Gastroesophageal sphincter (tissue), 4 donors: ENCODE results near the gene IL17RD. TPM values are rescaled to one million over a fixed set of nuclear protein-coding genes. Genes with fewer than 3 reads are reported as not detected.

Source experiments
- ATAC-seq: fragments of 150-250 bp; one replicate; pipeline ENCODE4 v1.9.1; 2016; ENCODE audit warnings: mild to moderate bottlenecking, moderate library complexity
- H3K27ac ChIP-seq, 4 donors: fragments of 200-600 bp; sonication (generic) in 3 of 4; 1 replicate in 3 of 4; 2 replicates in 1 of 4; pipeline ENCODE4 v1.5.1; 2016 to 2019
- H3K27me3 ChIP-seq: fragments of 200-600 bp; sonication (generic); one replicate; pipeline ENCODE4 v1.5.1; 2019
- H3K36me3 ChIP-seq, 2 donors: fragments of 200-600 bp; sonication (generic); one replicate each; pipeline ENCODE4 v1.5.1; 2019; ENCODE audit warnings: control low read depth in 1 of 2
- H3K4me1 ChIP-seq, 3 donors: fragments of 200-600 bp; sonication (generic); 1 replicate in 2 of 3; 2 replicates in 1 of 3; pipeline ENCODE4 v1.5.1; 2016 to 2019; ENCODE audit warnings: control low read depth in 2 of 3
- H3K4me3 ChIP-seq, 2 donors: fragments of 200-600 bp; sonication (generic); one replicate each; pipeline ENCODE4 v1.5.1; 2019; ENCODE audit warnings: mild to moderate bottlenecking in 1 of 2, moderate library complexity in 1 of 2
- H3K9me3 ChIP-seq, 3 donors: fragments of 200-600 bp; sonication (generic); one replicate each; pipeline ENCODE4 v1.5.1; 2017 to 2019; ENCODE audit warnings: control low read depth in 2 of 3
- EP300 ChIP-seq: sonication (generic); formaldehyde crosslinking; IDR thresholded peaks from one replicate; pipeline ENCODE4 v1.6.1; 2017; ENCODE audit warnings: antibody characterized with exemption, mild to moderate bottlenecking
- POLR2A ChIP-seq, 2 donors: fragments of 450-650 bp; IDR thresholded peaks; one replicate each; pipeline ENCODE4 v1.6.1; 2017; ENCODE audit warnings: antibody characterized with exemption in 2 of 2, mild to moderate bottlenecking in 2 of 2, moderate library complexity in 1 of 2
- POLR2AphosphoS5 ChIP-seq: sonication (generic); formaldehyde crosslinking; IDR thresholded peaks from one replicate; pipeline ENCODE4 v1.6.1; 2017; ENCODE audit warnings: antibody characterized with exemption
- whole genome bisulfite sequencing, 2 donors: methylation state at CpG; one replicate each; pipeline ENCODE4 v1.1.5; 2018; ENCODE audit warnings: low coverage in 1 of 2; 5-methylcytosine and 5-hydroxymethylcytosine counted together
- total RNA-seq, 4 donors: library from RNA; depleted of rRNA; stranded (reverse); fragments of >200 nt; gene quantifications; one replicate each; pipeline ENCODE4 v1.1.0, GENCODE V29; 2016
- TF ChIP-seq, protein P1 (sequence below), 4 experiments: fragments of 200-600 bp in 2 of 4; fragments of 450-650 bp in 2 of 4; sonication (generic) in 1 of 4; IDR thresholded peaks; one replicate each; pipeline ENCODE4 v1.5.1; 2017 to 2019; ENCODE audit warnings: antibody characterized with exemption in 4 of 4, mild to moderate bottlenecking in 2 of 4, moderate library complexity in 2 of 4

The IL17RD gene
- total RNA-seq, 4 donors from 2014 or later = 4.5 to 15.9 (median 8.7) TPM

DNA sequence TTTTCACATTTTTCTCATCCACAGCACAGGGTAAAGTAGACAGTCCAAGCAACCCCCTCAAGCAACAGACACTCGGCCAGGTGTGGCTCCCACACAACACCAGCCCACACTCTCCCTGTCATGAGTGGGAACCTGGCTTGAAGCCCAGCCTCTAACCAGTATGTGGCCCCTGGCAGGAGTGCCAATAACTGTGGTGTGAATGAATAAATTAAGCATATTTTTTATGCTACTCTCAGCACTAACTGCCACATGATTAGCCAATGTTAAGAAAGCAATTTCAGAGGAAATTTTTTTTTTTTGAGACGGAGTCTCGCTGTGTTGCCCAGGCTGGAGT lies 9.9 kb downstream of the IL17RD start:
- peaks cover 0 to 52% (median 11%) of the 10 kb centered on the region in 3 donors for H3K4me1 ChIP-seq
- ATAC-seq = no peak
- no peaks in the 10 kb centered on the region for H3K27me3 ChIP-seq
- no peak overlapping the region for H3K4me3 ChIP-seq
- TF ChIP-seq POLR2AphosphoS5 (no peak), EP300 (no peak), POLR2A (IDR thresholded peaks at IDR 0.05) (no peak)
- TF ChIP-seq, protein P1, sequence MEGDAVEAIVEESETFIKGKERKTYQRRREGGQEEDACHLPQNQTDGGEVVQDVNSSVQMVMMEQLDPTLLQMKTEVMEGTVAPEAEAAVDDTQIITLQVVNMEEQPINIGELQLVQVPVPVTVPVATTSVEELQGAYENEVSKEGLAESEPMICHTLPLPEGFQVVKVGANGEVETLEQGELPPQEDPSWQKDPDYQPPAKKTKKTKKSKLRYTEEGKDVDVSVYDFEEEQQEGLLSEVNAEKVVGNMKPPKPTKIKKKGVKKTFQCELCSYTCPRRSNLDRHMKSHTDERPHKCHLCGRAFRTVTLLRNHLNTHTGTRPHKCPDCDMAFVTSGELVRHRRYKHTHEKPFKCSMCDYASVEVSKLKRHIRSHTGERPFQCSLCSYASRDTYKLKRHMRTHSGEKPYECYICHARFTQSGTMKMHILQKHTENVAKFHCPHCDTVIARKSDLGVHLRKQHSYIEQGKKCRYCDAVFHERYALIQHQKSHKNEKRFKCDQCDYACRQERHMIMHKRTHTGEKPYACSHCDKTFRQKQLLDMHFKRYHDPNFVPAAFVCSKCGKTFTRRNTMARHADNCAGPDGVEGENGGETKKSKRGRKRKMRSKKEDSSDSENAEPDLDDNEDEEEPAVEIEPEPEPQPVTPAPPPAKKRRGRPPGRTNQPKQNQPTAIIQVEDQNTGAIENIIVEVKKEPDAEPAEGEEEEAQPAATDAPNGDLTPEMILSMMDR (IDR thresholded peaks at IDR 0.05) = no peak
- no peaks in the 10 kb centered on the region for H3K9me3 ChIP-seq
- 66 to 82% methylated on average over 2 to 3 of the region's 3 CpGs for WGBS, 2 donors
- H3K36me3 ChIP-seq = no peaks in the 10 kb centered on the region
- no peak overlapping the region for H3K27ac ChIP-seq

DNA sequence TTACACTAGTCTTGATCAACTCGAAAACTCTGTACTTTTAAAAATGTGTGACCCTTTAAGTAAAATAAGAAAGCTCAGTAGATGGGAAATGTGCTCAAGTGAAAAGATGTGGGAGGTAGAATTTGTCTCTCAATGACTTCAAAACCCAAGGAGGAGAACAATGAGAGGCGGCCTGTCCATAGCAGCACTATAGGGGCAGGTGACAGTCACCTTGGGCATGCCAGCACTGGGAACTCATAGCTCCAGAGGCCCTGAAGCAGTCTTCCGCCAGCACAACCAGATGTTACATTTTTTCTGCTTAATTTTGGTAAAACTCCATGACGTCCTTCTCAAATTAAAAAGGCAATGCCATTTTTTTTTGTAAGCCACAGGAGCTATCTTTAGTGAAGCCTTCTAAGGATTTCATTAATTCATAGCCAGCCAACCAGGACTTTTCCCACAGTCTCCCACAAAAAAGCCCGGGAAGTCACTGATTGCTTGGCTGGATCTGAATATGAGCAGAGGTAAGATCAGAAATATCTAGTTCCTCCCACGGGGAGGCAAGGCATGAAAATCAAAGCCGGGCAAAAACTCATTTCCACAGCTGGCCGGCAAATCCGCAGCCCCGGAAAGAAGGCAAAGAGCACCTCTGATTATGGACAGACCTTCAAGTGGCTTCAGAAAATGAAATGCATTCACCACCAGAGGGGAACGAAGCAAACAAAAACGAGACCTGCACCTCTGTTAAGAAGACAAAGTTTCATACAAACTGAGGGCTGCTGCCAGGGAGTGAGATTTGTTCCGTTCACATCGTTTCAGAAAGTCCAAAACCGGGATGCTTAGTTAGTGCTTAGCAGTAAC lies 10.5 kb downstream of the IL17RD start:
- H3K27ac ChIP-seq = no peak overlapping the region
- H3K27me3 ChIP-seq = no peaks in the 10 kb centered on the region
- no peak overlapping the region for H3K4me3 ChIP-seq
- H3K36me3 ChIP-seq = no peaks in the 10 kb centered on the region
- peaks cover 0 to 50% (median 6%) of the 10 kb centered on the region in 3 donors for H3K4me1 ChIP-seq
- 49 to 70% methylated on average over 7 to 15 of the region's 15 CpGs for WGBS, 2 donors
- H3K9me3 ChIP-seq = no peaks in the 10 kb centered on the region
- no peak for TF ChIP-seq POLR2AphosphoS5
- no peak for TF ChIP-seq EP300
- no peak for TF ChIP-seq POLR2A (IDR thresholded peaks at IDR 0.05)
- TF ChIP-seq, protein P1 (IDR thresholded peaks at IDR 0.05) = no peak
- ATAC-seq = no peak

DNA sequence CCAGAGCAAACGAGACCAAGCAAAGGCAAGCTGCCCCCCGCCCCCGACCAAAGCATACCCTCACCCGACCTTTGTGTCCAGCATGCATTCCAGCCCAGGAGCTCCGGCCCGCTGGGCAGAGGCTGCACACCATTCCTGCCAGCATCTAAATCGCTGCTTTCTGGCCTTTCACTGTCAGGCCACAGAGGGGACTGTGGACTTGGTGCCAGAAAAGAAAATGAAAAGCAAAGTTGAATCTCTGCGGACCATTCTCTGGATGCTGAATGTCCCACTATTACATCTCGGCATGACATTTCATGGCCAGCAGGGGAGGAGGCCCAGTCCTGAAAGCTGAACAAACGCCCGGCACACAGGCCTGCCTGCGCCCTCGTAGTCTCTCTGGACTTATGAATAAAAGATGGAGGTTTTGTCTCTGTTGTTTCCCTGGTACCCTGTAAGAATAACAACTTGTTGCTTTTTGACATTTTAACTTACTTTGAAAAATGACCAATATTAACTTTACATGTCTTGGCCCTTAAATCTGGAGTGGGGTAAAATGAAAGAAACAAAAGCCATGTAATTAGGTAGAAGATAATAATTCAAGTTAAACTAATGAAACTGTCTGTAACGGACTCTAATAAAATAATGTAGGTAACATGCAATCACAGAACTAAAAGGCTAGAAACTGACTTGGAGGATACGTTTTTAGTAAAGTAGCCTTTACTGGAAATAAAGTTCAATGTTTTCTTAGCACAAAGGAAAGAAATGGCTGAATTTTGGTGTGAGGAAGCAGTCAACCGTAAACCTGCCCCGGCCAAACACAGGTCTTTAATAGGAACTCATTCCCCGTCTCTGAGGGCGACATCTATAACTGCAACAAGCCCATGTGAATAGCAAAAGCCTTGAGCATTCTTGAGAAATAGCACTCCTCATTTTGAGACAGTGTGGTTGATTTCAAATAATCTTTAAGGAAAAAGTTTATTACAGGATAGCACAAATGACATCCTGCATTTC lies 12.7 kb downstream of the IL17RD start:
- H3K4me1 ChIP-seq = peaks cover 0 to 37% (median 0%) of the 10 kb centered on the region in 3 donors
- H3K27me3 ChIP-seq = no peaks in the 10 kb centered on the region
- H3K27ac ChIP-seq = peak overlapping the region in 2 of 4 donors; percentile 15 to 29
- 62 to 76% methylated on average over 7 to 17 of the region's 19 CpGs for WGBS, 2 donors
- no peak for TF ChIP-seq EP300
- no peak for TF ChIP-seq POLR2AphosphoS5
- TF ChIP-seq, protein P1 (IDR thresholded peaks at IDR 0.05) = peak in 2 of 4 experiments; percentile 27 to 31
- no peak for TF ChIP-seq POLR2A (IDR thresholded peaks at IDR 0.05)
- no peaks in the 10 kb centered on the region for H3K36me3 ChIP-seq
- peak; percentile 51 for ATAC-seq
- H3K4me3 ChIP-seq = peak overlapping the region in 1 of 2 donors; percentile 18
- no peaks in the 10 kb centered on the region for H3K9me3 ChIP-seq

DNA sequence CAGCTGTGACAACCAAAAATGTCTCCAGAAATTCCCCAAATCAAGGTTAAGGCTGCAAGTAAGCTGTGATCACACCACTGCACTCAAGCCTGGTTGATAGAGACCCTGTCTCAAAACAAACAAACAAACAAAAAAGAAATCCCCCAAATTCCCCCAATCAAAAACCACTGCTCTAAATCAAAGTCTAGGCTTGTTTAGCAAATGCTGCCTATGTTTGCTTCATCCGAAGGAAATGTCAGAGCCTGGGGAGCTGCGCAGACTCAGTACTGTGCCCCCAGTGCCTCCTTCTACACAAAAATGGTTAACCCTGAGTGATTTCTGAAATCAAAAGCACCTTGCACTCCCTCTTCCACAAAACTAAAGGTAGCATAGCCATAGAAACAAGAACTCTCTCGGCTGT lies 13.4 kb downstream of the IL17RD start:
- no peaks in the 10 kb centered on the region for H3K36me3 ChIP-seq
- H3K4me1 ChIP-seq = peaks cover 0 to 32% (median 0%) of the 10 kb centered on the region in 3 donors
- ATAC-seq = no peak
- 33 to 80% methylated on average over 1 to 3 of the region's 3 CpGs for WGBS, 2 donors
- peak overlapping the region in 2 of 4 donors; percentile 15 to 29 for H3K27ac ChIP-seq
- H3K4me3 ChIP-seq = peak overlapping the region in 1 of 2 donors; percentile 18
- H3K27me3 ChIP-seq = no peaks in the 10 kb centered on the region
- TF ChIP-seq POLR2AphosphoS5 = no peak
- TF ChIP-seq, protein P1 (IDR thresholded peaks at IDR 0.05) = no peak
- no peak for TF ChIP-seq EP300
- TF ChIP-seq POLR2A (IDR thresholded peaks at IDR 0.05) = no peak
- H3K9me3 ChIP-seq = no peaks in the 10 kb centered on the region
